ENCODE results near the gene CIRBP. TPM values are rescaled to one million over a fixed set of nuclear protein-coding genes. Genes with fewer than 3 reads are reported as not detected.
"Not testable (repeated sequence)": the region's sequence is repeated elsewhere in the genome, so short reads cannot be mapped to it uniquely, and the experiment has no call there.

The CIRBP gene
- total RNA-seq, 1 donor from 2014 or later: 341 TPM

GRCh38 chr19:1245494-1246264 is 23.5 kb upstream of the CIRBP start:
- H3K36me3 Mint-ChIP-seq (ENCODE audit: unreplicated experiment): no peaks in the 10 kb centered on the region
- no peak for TF ChIP-seq CTCF (IDR thresholded peaks at IDR 0.05; ENCODE audit: partially characterized antibody, unreplicated experiment)
- H3K27me3 Mint-ChIP-seq (ENCODE audit: unreplicated experiment): peaks cover 6% of the 10 kb centered on the region
- H3K4me1 Mint-ChIP-seq (ENCODE audit: low read depth, unreplicated experiment): peaks cover 7% of the 10 kb centered on the region
- peaks cover 3% of the 10 kb centered on the region for H3K9me3 Mint-ChIP-seq (ENCODE audit: unreplicated experiment)
- DNase-seq: no peak
- H3K27ac Mint-ChIP-seq (ENCODE audit: unreplicated experiment): no peak overlapping the region
- H3K4me3 Mint-ChIP-seq (ENCODE audit: unreplicated experiment): no peak overlapping the region

GRCh38 chr19:1246265-1247087 is 22.7 kb upstream of the CIRBP start:
- not testable (repeated sequence) for DNase-seq; H3K36me3 Mint-ChIP-seq (ENCODE audit: unreplicated experiment); H3K9me3 Mint-ChIP-seq (ENCODE audit: unreplicated experiment); H3K4me3 Mint-ChIP-seq (ENCODE audit: unreplicated experiment); H3K27me3 Mint-ChIP-seq (ENCODE audit: unreplicated experiment); H3K4me1 Mint-ChIP-seq (ENCODE audit: low read depth, unreplicated experiment)
- peak overlapping the region; percentile 59 for H3K27ac Mint-ChIP-seq (ENCODE audit: unreplicated experiment)

- peak overlapping the region; percentile 38 for H3K27ac Mint-ChIP-seq (ENCODE audit: unreplicated experiment)
- no peak for TF ChIP-seq CTCF (IDR thresholded peaks at IDR 0.05; ENCODE audit: partially characterized antibody, unreplicated experiment)
- no peak for DNase-seq
- H3K9me3 Mint-ChIP-seq (ENCODE audit: unreplicated experiment): peaks cover 5% of the 10 kb centered on the region
- H3K36me3 Mint-ChIP-seq (ENCODE audit: unreplicated experiment): no peaks in the 10 kb centered on the region
- no peak overlapping the region for H3K4me3 Mint-ChIP-seq (ENCODE audit: unreplicated experiment)
- H3K27me3 Mint-ChIP-seq (ENCODE audit: unreplicated experiment): peaks cover 2% of the 10 kb centered on the region
- H3K4me1 Mint-ChIP-seq (ENCODE audit: low read depth, unreplicated experiment): peaks cover 4% of the 10 kb centered on the region
These were observed 21.4 kb upstream of the CIRBP start for GRCh38 chr19:1247748-1248138.

GRCh38 chr19:1248139-1248785 is 20.9 kb upstream of the CIRBP start, which contains the start of gene MIDN:
TSS of gene MIDN (plus strand) at chr19:1248583. CDS start at chr19:1250297, 1,714 bp downstream.
- peak within 1 kb of the TSS; percentile 84 for H3K27ac Mint-ChIP-seq (ENCODE audit: unreplicated experiment)
- H3K36me3 Mint-ChIP-seq (ENCODE audit: unreplicated experiment): no peaks in the 10 kb centered on the region
- DNase-seq: peak; percentile 82
- TF ChIP-seq CTCF (IDR thresholded peaks at IDR 0.05; ENCODE audit: partially characterized antibody, unreplicated experiment): no peak
- H3K27me3 Mint-ChIP-seq (ENCODE audit: unreplicated experiment): peaks cover 2% of the 10 kb centered on the region
- peak within 1 kb of the TSS; percentile 84 for H3K4me3 Mint-ChIP-seq (ENCODE audit: unreplicated experiment)
- peaks cover 5% of the 10 kb centered on the region for H3K9me3 Mint-ChIP-seq (ENCODE audit: unreplicated experiment)
- H3K4me1 Mint-ChIP-seq (ENCODE audit: low read depth, unreplicated experiment): peaks cover 4% of the 10 kb centered on the region

- Mint-ChIP-seq H3K27me3 (ENCODE audit: unreplicated experiment) (peaks cover 2% of the 10 kb centered on the region), H3K36me3 (ENCODE audit: unreplicated experiment) (no peaks in the 10 kb centered on the region), H3K4me3 (ENCODE audit: unreplicated experiment) (peak overlapping the region; percentile 84), H3K9me3 (ENCODE audit: unreplicated experiment) (peaks cover 7% of the 10 kb centered on the region), H3K27ac (ENCODE audit: unreplicated experiment) (peak overlapping the region; percentile 84), H3K4me1 (ENCODE audit: low read depth, unreplicated experiment) (peaks cover 4% of the 10 kb centered on the region)
- TF ChIP-seq CTCF (IDR thresholded peaks at IDR 0.05; ENCODE audit: partially characterized antibody, unreplicated experiment): peak; percentile 76
- DNase-seq: peak; percentile 88
These were observed 20.3 kb upstream of the CIRBP start for GRCh38 chr19:1248786-1249297.

Measured in glutamatergic neuron (in vitro differentiated cells).